Astrocyte (in vitro differentiated cells and primary cell): ENCODE results near the gene MYBPC1. TPM values are rescaled to one million over a fixed set of nuclear protein-coding genes. Genes with fewer than 3 reads are reported as not detected.

Experiments
- DNase-seq: peaks from one replicate; pipeline ENCODE4 v3.0.0-alpha.2; 2010; ENCODE audit warnings: low read depth
- FAIRE-seq: peaks from 2 replicates; lab custom pipeline; 2011; peaks lifted over from hg19 to GRCh38; lab: Jason Lieb, UNC
- H2AFZ ChIP-seq: 2 replicates; pipeline ENCODE4 v1.6.0; 2012; ENCODE audit warnings: low read depth, low read length, inconsistent platforms
- H3K27ac ChIP-seq: 2 replicates; pipeline ENCODE4 v1.5.1; 2011; ENCODE audit warnings: low read depth, low read length, inconsistent platforms
- H3K27me3 ChIP-seq: 2 replicates; pipeline ENCODE4 v1.6.0; 2011; ENCODE audit warnings: low read length, inconsistent platforms; ENCODE audit not compliant: insufficient read depth
- H3K36me3 ChIP-seq: 2 replicates; pipeline ENCODE4 v1.5.1; 2011; ENCODE audit warnings: low read length, inconsistent platforms; ENCODE audit not compliant: insufficient read depth
- H3K4me1 ChIP-seq: 2 replicates; pipeline ENCODE4 v1.5.1; 2011; ENCODE audit warnings: low read length, inconsistent platforms; ENCODE audit not compliant: insufficient read depth
- H3K4me2 ChIP-seq: 2 replicates; pipeline ENCODE4 v1.6.0; 2012; ENCODE audit warnings: low read length, inconsistent platforms
- H3K4me3 ChIP-seq: 2 replicates; pipeline ENCODE4 v1.5.1; 2011; ENCODE audit warnings: low read depth, mild to moderate bottlenecking, low read length, inconsistent platforms; ENCODE audit not compliant: insufficient read depth
- H3K79me2 ChIP-seq: 2 replicates; pipeline ENCODE4 v1.6.0; 2012; ENCODE audit warnings: mild to moderate bottlenecking, low read length, inconsistent platforms; ENCODE audit not compliant: insufficient read depth
- H3K9ac ChIP-seq: 2 replicates; pipeline ENCODE4 v1.6.0; 2012; ENCODE audit warnings: mild to moderate bottlenecking, low read length, inconsistent platforms
- H3K9me3 ChIP-seq: 2 replicates; pipeline ENCODE4 v1.5.1; 2012; ENCODE audit warnings: low read depth, mild to moderate bottlenecking, low read length, inconsistent platforms; ENCODE audit not compliant: insufficient read depth
- H4K20me1 ChIP-seq: 2 replicates; pipeline ENCODE4 v1.6.0; 2012; ENCODE audit warnings: low read length, inconsistent platforms; ENCODE audit not compliant: insufficient read depth
- H3K27ac Mint-ChIP-seq: one replicate; pipeline ENCODE4 v1.8.0; 2021; ENCODE audit warnings: mild to moderate bottlenecking, mixed read lengths; ENCODE audit not compliant: unreplicated experiment
- H3K27me3 Mint-ChIP-seq: one replicate; pipeline ENCODE4 v1.8.0; 2021; ENCODE audit warnings: low read depth, mixed read lengths; ENCODE audit not compliant: unreplicated experiment
- H3K36me3 Mint-ChIP-seq: one replicate; pipeline ENCODE4 v1.8.0; 2021; ENCODE audit warnings: low read depth, mixed read lengths; ENCODE audit not compliant: unreplicated experiment
- H3K4me1 Mint-ChIP-seq: one replicate; pipeline ENCODE4 v1.8.0; 2021; ENCODE audit warnings: low read depth, mixed read lengths; ENCODE audit not compliant: unreplicated experiment
- H3K4me3 Mint-ChIP-seq: one replicate; pipeline ENCODE4 v1.8.0; 2021; ENCODE audit warnings: mild to moderate bottlenecking, moderate library complexity, mixed read lengths; ENCODE audit not compliant: unreplicated experiment
- H3K9me3 Mint-ChIP-seq: one replicate; pipeline ENCODE4 v1.8.0; 2021; ENCODE audit warnings: mild to moderate bottlenecking, mixed read lengths; ENCODE audit not compliant: unreplicated experiment
- EZH2 ChIP-seq: IDR thresholded peaks from 2 replicates; pipeline ENCODE4 v1.6.1; 2012; ENCODE audit warnings: mild to moderate bottlenecking, low read length, inconsistent platforms; ENCODE audit not compliant: insufficient read depth
- total RNA-seq: library from RNA; stranded (reverse); gene quantifications from 2 replicates; pipeline ENCODE4 v1.2.1, GENCODE V29; 2021
- TF ChIP-seq, protein P1 (sequence below): IDR thresholded peaks from 2 replicates; pipeline ENCODE4 v1.5.1; 2011; ENCODE audit warnings: low read depth, mild to moderate bottlenecking, inconsistent platforms, low read length, moderate library complexity; ENCODE audit not compliant: insufficient read depth

Gene MYBPC1
- total RNA-seq, 1 donor from 2014 or later, result not detected

DNA sequence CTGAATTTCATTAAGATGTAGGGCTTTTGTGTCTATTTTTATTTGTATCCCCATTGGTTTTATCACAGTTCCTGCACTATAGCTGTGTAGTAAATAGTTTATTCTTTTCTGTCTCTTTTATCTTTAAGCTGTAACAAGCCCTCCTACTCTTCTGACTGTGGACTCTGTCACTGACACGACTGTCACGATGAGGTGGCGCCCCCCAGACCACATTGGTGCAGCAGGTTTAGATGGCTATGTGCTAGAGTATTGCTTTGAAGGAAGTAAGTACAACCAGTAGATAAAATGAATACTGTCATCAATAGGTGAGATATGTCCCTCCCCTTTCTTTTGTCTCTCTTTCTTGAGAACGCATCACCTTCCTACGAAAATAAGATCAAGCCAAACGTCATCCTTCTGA is 68.5 kb downstream of the MYBPC1 start:
- FAIRE-seq (no peak), DNase-seq (no peak)
- Histone ChIP-seq H3K27ac (no peak overlapping the region), H3K27me3 (no peaks in the 10 kb centered on the region), H3K9ac (no peak overlapping the region), H3K4me1 (no peaks in the 10 kb centered on the region), H4K20me1 (no peaks in the 10 kb centered on the region), H3K79me2 (no peaks in the 10 kb centered on the region), H3K4me3 (no peak overlapping the region), H3K36me3 (no peaks in the 10 kb centered on the region), H2AFZ (no peak overlapping the region), H3K4me2 (no peak overlapping the region), H3K9me3 (no peaks in the 10 kb centered on the region)
- no peak for TF ChIP-seq EZH2
- TF ChIP-seq, protein P1, sequence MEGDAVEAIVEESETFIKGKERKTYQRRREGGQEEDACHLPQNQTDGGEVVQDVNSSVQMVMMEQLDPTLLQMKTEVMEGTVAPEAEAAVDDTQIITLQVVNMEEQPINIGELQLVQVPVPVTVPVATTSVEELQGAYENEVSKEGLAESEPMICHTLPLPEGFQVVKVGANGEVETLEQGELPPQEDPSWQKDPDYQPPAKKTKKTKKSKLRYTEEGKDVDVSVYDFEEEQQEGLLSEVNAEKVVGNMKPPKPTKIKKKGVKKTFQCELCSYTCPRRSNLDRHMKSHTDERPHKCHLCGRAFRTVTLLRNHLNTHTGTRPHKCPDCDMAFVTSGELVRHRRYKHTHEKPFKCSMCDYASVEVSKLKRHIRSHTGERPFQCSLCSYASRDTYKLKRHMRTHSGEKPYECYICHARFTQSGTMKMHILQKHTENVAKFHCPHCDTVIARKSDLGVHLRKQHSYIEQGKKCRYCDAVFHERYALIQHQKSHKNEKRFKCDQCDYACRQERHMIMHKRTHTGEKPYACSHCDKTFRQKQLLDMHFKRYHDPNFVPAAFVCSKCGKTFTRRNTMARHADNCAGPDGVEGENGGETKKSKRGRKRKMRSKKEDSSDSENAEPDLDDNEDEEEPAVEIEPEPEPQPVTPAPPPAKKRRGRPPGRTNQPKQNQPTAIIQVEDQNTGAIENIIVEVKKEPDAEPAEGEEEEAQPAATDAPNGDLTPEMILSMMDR, result no peak
- H3K27ac Mint-ChIP-seq, result no peak overlapping the region
- peaks cover 9% of the 10 kb centered on the region for H3K27me3 Mint-ChIP-seq
- no peaks in the 10 kb centered on the region for H3K4me1 Mint-ChIP-seq
- H3K36me3 Mint-ChIP-seq, result no peaks in the 10 kb centered on the region
- H3K9me3 Mint-ChIP-seq, result no peaks in the 10 kb centered on the region
- H3K4me3 Mint-ChIP-seq, result no peak overlapping the region

- Histone ChIP-seq H3K4me3 (no peak overlapping the region), H3K4me1 (no peaks in the 10 kb centered on the region), H3K27me3 (no peaks in the 10 kb centered on the region), H3K4me2 (no peak overlapping the region), H3K27ac (no peak overlapping the region), H3K9ac (no peak overlapping the region), H3K36me3 (no peaks in the 10 kb centered on the region), H3K79me2 (no peaks in the 10 kb centered on the region), H2AFZ (no peak overlapping the region), H4K20me1 (no peaks in the 10 kb centered on the region), H3K9me3 (no peaks in the 10 kb centered on the region)
- no peaks in the 10 kb centered on the region for H3K9me3 Mint-ChIP-seq
- FAIRE-seq (no peak), DNase-seq (no peak)
- no peak overlapping the region for H3K27ac Mint-ChIP-seq
- H3K4me3 Mint-ChIP-seq, result no peak overlapping the region
- TF ChIP-seq EZH2, result no peak
- TF ChIP-seq, protein P1, result no peak
- H3K36me3 Mint-ChIP-seq, result no peaks in the 10 kb centered on the region
- no peaks in the 10 kb centered on the region for H3K4me1 Mint-ChIP-seq
- H3K27me3 Mint-ChIP-seq, result peaks cover 9% of the 10 kb centered on the region
Observed at GRCh38 chr12:101664992-101665391, 70.2 kb downstream of the MYBPC1 start.

DNA sequence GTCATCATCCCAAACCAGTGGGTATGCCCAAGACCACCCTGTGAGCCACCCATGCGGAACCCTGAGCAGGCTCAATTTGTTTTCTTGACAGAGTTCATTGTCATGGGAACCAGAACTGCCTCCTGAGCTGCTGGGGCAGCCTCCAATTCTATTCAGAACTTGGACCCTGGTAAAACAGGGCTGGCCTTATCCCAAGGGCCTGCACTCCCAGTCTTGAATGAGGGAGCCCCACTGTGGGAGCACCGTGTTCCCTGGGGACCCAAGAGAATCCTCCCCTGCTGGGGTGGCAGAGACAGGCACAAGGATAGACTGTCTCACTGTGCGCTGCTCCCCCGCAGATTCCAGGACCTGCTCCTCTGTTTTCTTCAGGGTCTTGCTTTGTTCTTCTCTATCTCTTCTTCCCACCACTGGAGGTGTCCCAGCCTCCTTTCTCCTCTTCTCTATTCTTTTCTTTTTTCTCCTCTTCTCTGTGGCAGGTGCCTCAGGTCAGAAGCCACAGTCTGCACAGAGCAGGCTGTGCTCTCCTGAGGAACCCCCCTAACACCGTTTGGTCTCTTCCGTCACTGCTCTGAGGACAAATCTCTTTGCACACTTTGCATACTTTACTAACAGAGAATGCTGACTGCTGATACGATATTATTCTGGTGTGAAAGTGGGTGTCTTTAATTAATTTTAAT is 71.4 kb downstream of the MYBPC1 start:
- no peak overlapping the region for H2AFZ ChIP-seq
- no peak overlapping the region for H3K9ac ChIP-seq
- FAIRE-seq (no peak), DNase-seq (no peak)
- Mint-ChIP-seq H3K4me3 (no peak overlapping the region), H3K9me3 (no peaks in the 10 kb centered on the region), H3K27me3 (peaks cover 9% of the 10 kb centered on the region), H3K4me1 (no peaks in the 10 kb centered on the region), H3K27ac (no peak overlapping the region), H3K36me3 (no peaks in the 10 kb centered on the region)
- H3K9me3 ChIP-seq, result no peaks in the 10 kb centered on the region
- no peaks in the 10 kb centered on the region for H3K79me2 ChIP-seq
- no peaks in the 10 kb centered on the region for H3K27me3 ChIP-seq
- H4K20me1 ChIP-seq, result no peaks in the 10 kb centered on the region
- TF ChIP-seq EZH2, result no peak
- TF ChIP-seq, protein P1, result no peak
- no peak overlapping the region for H3K4me3 ChIP-seq
- no peaks in the 10 kb centered on the region for H3K36me3 ChIP-seq
- no peak overlapping the region for H3K4me2 ChIP-seq
- no peak overlapping the region for H3K27ac ChIP-seq
- H3K4me1 ChIP-seq, result no peaks in the 10 kb centered on the region
